ENCODE data around the gene NUP214.
"Not testable (repeated sequence)": the region's sequence is repeated elsewhere in the genome, so short reads cannot be mapped to it uniquely, and the experiment has no call there.

The NUP214 gene

DNA sequence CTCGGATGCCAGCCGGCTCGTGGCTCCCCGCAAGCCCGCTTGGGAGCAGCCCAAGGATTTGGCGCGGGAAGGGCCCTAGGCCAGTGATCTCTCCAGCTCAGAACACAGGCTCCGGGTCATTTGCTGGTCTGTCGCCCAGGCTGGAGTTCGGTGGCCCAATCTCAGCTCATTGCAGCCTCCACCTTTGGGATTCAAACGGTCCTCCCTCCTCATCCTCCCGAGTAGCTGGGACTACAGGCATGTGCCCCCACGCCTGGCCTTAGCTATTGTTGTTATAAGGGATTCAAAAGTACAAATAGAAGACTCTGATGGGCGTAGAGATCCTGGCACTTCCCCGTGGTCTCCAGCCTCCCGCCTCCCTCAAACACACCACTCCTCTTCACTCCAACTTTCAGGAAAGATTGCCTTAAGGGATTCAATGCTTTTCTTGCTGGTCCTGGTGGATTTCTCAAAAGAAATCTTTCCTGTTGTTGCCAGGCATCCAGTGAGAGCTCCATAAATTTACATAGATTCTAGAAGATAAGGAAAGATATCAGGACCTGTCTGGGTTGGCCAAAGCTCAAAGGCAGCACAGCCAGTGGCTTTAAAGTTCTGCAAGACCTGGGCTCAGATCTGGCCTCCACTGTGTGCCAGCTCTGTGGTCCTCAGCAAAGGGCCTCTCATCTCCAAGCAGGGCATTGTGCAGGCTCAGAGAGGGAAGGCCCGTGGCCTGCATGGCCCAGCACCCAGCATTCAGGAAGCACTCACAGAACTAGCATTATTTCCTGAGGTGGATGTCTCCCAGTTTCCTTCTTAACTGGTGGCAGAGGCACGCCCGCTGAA is 28.0 kb upstream of the NUP214 start:
- DNase-seq, result no peak

DNA sequence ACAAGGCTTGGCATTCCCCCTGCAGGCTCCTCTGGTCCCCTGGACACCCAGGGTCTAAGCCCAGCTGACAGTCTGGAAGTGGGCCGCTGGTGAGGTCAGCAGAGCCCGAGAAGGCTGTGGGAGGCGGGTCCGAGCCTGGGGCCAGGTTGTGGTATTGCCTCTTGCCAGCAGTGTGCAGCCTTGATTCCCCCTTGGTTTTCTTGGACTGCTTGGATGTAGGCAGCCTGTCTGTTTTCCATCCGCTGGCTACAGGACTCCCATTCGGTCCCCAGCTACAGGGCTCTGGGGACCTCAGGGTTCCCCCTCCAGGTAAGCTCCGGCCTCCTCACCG is 27.5 kb upstream of the NUP214 start:
- DNase-seq, result peak; percentile 79

DNA sequence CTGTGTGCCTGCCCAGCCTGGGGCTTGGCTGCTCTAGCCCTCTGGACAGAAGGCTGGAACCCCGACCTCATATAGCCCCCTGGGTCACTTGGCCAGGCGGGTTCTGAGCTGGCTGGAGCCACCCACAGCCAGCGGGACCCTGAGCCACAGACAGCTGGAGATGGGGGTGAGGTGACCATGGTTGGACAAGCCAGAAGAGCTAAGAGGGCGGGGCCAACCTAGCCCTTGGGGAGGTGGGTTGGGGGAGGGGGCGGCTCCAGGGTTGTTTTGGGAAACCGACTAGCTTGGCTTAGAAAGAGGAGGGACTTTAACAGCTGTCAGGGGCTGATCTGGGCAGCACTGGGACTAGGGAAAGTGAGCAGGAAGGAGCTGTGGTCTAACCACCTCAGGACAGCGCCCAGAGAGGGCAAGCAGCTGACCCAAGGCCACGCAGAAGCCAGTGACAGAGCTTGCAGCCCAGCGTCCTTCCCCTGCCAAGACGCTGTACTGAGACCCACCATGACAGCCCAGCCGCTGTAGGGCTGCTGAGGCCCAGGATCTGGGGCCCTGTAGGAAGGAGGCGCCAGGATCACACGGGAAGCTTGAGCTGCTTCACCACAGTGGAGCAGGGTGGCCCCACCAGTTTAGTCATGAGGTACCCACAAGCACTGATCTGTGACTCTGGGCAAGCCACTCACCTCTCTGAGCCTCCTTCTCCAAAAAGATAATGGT is 26.8 kb upstream of the NUP214 start:
- DNase-seq, result no peak

DNA sequence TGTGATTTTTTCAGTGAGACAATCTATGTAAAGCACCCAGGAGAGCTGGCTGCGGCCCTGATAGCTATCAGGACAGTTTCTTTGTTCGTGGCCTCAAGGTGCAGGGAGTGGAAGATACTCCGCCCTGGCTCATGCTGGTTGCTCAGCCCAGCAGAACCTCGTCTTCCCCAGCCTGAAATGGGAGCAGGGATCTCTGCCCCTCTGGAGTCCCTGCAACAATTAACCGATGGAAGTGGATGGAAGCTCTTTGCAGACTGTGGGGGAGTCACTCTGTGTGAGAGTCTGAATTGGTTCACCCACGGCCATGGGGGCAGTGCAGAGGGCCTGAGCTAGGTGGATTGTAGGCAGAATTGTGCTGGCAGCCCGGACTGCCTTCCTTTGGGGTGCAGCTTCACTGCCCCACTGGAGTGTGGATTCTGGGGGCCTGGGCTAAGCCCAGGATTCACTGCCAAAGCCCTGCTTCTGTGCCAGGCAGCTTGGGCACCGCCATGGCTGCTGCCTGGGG is 26.2 kb upstream of the NUP214 start:
- DNase-seq, result no peak

- DNase-seq, result not testable (repeated sequence)
Observed at GRCh38 chr9:131099845-131100244, 25.5 kb upstream of the NUP214 start.

DNA sequence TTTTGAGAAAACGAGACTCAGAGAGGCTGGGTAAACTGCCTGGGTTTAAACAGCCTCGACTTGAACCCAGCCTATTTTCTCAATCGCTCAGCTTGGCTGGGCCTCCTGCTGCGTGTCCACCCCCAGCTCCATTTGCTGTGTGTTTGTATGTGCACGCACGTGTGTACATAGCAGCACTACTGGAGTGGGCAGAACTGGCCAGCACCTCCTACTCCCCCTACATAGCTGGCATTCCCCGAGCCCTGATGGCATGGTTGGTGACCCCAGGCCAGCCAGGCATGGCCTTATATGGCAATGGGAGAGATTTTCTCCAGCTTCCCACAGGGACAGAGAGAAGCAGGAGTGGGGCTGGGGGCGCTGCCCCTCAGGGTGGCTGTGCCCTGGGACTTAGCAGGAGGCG is 24.9 kb upstream of the NUP214 start:
- peak; percentile 79 for DNase-seq

GRCh38 chr9:131101207-131101964 is 24.0 kb upstream of the NUP214 start:
- DNase-seq, result no peak

GRCh38 chr9:131103024-131103423 is 22.4 kb upstream of the NUP214 start:
- DNase-seq, result no peak

- DNase-seq, result no peak
Observed at GRCh38 chr9:131103535-131103934, 21.9 kb upstream of the NUP214 start.

GRCh38 chr9:131104016-131104740 is 21.2 kb upstream of the NUP214 start:
- no peak for DNase-seq

DNA sequence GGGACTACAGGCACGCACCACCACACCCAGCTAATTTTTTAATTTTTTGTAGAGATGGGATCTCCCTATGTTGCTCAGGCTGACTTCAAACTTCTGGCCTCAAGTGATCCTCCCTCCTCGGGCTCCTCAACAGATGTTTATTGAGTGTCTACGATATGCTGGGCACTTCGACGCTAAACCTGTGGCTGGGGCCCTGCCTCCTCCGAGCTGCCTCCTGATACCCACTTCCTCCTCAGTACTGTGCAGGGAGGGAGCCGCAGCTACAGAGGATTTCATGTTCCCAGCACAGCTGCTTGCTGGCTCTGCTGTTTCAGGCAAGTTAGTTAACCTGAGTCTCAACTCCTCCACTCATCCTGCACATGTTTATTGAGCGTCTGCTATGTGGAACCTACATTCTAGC is 19.4 kb upstream of the NUP214 start:
- no peak for DNase-seq

- DNase-seq, result no peak
Observed at GRCh38 chr9:131107760-131108159, 17.6 kb upstream of the NUP214 start.

- DNase-seq, result no peak
Observed at GRCh38 chr9:131111186-131111853, 14.1 kb upstream of the NUP214 start.

GRCh38 chr9:131111854-131112311 is 13.5 kb upstream of the NUP214 start:
- peak; percentile 80 for DNase-seq

DNA sequence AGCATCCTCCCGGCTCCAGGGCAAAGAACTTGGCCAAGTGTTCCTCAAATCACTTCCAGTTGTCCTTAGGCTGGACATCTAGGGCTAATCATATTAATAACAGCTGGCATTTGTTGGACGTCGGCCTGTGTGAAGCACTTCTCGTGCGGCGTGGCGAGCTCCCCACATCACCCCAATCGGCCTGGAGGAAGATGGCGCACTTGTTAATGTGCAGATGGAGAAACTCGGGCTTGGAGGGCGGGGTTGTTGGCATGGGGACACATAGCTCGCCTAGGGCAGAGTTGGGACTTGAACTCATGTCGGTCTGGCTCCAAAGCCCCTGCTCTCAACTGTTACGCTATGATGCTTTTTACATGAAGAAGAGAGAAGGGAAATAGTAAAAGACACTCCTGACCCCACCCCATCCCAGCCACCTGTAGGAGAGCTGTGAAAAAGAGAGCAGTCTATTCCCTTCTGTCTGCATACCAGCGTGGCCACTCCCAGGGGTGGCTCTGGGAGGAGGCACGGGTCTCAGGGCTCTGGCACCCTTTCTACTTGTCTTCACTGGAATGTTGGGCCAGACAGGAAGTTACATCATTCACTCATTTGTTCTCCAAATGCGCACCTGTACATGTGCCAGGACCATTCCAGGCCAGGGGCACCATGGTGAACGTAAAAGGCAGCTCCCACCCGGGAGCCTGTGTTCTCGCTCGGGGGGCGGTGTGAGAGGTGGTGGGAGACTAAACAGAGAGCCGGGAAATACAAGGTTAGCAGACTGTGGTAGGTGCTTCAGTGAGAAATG is 12.8 kb upstream of the NUP214 start:
- DNase-seq, result no peak

DNA sequence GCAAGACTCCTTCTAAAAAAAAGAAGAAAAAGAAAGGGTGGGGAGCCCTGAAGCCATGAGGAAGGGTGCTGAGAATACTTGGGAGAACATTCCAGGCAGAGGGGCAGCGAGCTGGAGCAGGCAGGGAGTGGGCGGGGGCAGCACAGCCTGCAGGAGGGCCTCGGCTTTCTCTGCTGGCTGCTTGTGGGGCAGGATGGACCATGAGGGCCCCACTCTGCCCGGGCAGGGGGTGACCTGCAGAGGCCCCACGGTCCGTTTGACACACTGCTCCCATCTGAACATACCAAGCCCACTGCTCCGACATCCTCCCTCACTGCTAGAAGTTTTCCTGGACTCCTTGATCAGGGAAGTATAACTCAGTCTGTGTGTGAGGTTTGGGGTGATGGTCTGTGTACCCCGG is 11.7 kb upstream of the NUP214 start:
- no peak for DNase-seq

DNA sequence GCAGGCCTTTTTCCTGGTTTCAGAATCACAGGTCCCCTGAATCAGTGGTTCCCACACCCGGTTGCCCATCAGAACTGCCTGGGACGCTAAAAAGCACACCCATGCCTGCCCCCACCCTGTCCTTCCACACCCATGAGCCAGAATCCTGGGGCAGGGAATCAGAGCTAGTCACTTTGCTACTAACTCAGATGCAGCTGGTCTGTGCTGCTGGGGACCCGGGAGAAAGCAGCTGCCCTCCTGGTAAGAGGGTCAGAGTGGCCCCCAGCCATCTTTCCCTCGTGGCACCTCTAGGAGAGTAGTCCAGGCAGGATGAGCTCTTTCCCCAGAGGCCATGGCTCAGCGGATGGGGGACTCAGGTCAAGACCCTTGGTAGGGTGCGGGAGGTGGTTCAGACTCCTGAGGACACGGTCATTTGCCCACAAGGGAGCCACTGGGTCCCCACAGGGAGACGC is 11.3 kb upstream of the NUP214 start:
- no peak for DNase-seq

- not testable (repeated sequence) for DNase-seq
Observed at GRCh38 chr9:131115360-131115742, 10.0 kb upstream of the NUP214 start.

DNA sequence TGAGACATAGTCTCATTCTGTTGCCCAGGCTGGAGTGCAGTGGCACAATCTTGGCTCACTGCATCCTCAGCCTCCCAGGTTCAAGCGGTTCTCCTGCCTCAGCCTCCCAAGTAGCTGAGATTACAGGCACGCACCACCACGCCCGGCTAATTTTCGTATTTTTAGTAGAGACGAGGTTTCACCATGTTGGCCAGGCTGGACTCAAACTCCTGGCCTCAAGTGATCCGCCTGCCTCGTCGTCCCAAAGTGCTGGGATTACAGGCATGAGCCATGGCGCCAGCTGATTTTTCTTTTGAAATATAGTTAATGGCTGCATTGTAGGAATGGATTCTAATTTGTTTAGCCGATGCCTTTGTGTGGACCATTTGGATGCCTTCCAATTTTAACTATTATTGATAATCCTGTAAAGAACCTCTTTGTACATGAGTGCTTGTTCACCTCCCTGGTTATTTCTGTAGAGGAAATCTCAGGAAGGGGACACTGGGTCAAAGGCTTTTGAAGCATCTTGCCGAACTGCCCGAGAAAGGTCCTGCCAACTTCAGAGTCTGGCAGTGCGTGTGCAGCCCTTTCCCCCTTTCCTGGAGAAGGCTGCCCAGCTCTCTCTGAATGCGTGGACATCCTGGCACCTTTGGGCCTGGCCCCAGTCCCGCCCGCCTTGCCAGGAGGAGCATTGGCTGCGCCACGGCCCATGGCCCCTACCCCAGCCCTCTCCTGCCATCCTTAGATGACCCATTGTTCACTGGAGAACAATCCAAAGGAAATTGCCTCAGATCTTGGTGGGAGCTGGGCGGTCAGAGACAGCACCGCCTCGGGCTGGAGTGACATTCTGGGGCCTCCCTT is 8.9 kb upstream of the NUP214 start:
- DNase-seq, result no peak

DNA sequence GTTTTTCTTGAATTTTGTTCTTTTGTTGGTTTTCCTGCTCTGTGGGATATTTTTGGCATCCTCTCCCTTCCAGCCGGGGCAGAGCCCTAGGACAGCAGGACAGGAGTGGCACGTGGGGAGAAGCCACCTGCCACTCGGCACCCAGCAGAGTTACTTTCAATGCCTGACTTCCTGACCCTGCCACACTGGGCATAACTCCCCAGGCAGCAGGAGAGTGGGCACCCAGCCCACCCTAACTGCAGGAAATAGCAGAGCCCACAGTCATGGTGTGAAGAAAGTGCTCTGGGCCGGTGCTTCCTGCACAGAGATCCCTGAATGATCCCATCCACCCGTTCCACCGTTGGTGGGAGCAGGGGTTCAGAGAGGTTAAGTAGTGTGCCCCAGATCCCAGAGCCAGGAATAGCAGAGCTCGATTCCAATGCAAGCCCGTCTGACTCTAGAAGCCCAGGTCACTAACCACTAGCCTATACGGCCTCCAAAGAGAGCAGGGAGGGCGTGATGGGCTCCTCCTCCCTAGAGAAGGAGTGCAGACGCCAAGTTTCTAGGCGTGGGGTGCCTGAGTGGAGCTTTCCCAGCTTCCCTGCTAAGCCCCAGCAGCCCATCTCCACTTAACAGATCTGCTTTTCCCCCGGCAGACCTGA is 8.1 kb upstream of the NUP214 start:
- DNase-seq, result no peak

All from islet precursor cell (in vitro differentiated cells).